HCT116 (cell line): ENCODE data around the gene RSAD1. TPM values are rescaled to one million over a fixed set of nuclear protein-coding genes. Genes with fewer than 3 reads are reported as not detected.

Experiments
- ATAC-seq: fragments of 200-7000 bp; cut with Tn5 transposase; 2 replicates; pipeline ENCODE4 v1.9.1; 2020; ENCODE audit warnings: mild to moderate bottlenecking, moderate library complexity
- BruUV-seq: library from RNA; stranded (reverse); fragments of 400-500 nt; replicated peaks from 2 replicates; lab custom pipeline; 2021; lab: Mats Ljungman, UMichigan
- CTCF ChIA-PET: fragments of 300-600 bp; sonication (Branson Sonifier 250); formaldehyde crosslinking; loops from one replicate; lab custom pipeline; 2021; ENCODE audit warnings: antibody characterized with exemption; lab: Charles Lee
- POLR2A ChIA-PET: fragments of 300-600, 350-600 bp; sonication (Branson Sonifier 250); formaldehyde crosslinking; loops from one replicate; lab custom pipeline; 2021; ENCODE audit warnings: antibody characterized with exemption; lab: Charles Lee
- RAD21 ChIA-PET, 2 experiments: fragments of 300-600 bp; sonication (Branson Sonifier 250); formaldehyde crosslinking; loops; one replicate each; lab custom pipeline; 2023; ENCODE audit warnings: low total read pairs in 2 of 2; ENCODE audit not compliant: uncharacterized antibody in 2 of 2, unreplicated experiment in 2 of 2, low non-redundant PET in 1 of 2; lab: Charles Lee
- DNase-seq: peaks from one replicate; pipeline ENCODE4 v3.0.0-alpha.2; 2010; ENCODE audit warnings: low read depth, low spot score
- H2AFZ ChIP-seq: fragments of 200-600 bp; shearing (Covaris generic), sonication (generic); 2 replicates; pipeline ENCODE4 v1.6.1; 2017; ENCODE audit warnings: low read depth, mixed run types, mixed read lengths, antibody characterized with exemption, low read length; ENCODE audit not compliant: poor library complexity, severe bottlenecking
- H3K27ac ChIP-seq: 2 replicates; pipeline ENCODE4 v1.5.1; 2012; ENCODE audit warnings: low read depth, low read length
- H3K27me3 ChIP-seq: fragments of 200-600 bp; sonication (generic); 2 replicates; pipeline ENCODE4 v1.6.1; 2016; ENCODE audit warnings: mixed run types, low read length, mixed read lengths; ENCODE audit not compliant: insufficient read depth
- H3K36me3 ChIP-seq, 2 experiments: fragments of 200-500 bp in 1 of 2; fragments of 200-600 bp in 1 of 2; sonication (Bioruptor generic) in 1 of 2; sonication (generic) in 1 of 2; 2 replicates each; pipeline versions ENCODE4 v1.5.1 to v1.6.1; 2014 to 2016; ENCODE audit warnings: low read length in 2 of 2, inconsistent platforms in 1 of 2, mixed read lengths in 1 of 2, mixed run types in 1 of 2; ENCODE audit not compliant: insufficient read depth in 2 of 2, control insufficient read depth in 1 of 2
- H3K4me1 ChIP-seq, 2 experiments: fragments of 200-600 bp in 1 of 2; sonication (generic) in 1 of 2; 2 replicates each; pipeline versions ENCODE4 v1.5.1 to v1.6.1; 2012 to 2017; ENCODE audit warnings: low read length in 2 of 2, inconsistent platforms in 1 of 2, mild to moderate bottlenecking in 1 of 2, mixed read lengths in 1 of 2, mixed run types in 1 of 2, moderate library complexity in 1 of 2; ENCODE audit not compliant: insufficient read depth in 2 of 2, control insufficient read depth in 1 of 2
- H3K4me2 ChIP-seq: fragments of 200-600 bp; sonication (generic); 2 replicates; pipeline ENCODE4 v1.6.1; 2017; ENCODE audit warnings: mixed run types, low read length, mixed read lengths
- H3K4me3 ChIP-seq, 2 experiments: fragments of 200-600 bp in 1 of 2; sonication (generic) in 1 of 2; replicated peaks in 1 of 2; 2 replicates each; pipeline ENCODE4 v1.5.1; 2011 to 2016; ENCODE audit warnings: low read length in 2 of 2, control low read depth in 1 of 2, low read depth in 1 of 2, mild to moderate bottlenecking in 1 of 2, mixed read lengths in 1 of 2, mixed run types in 1 of 2
- H3K79me2 ChIP-seq: fragments of 200-600 bp; sonication (generic); 2 replicates; pipeline ENCODE4 v1.6.1; 2017; ENCODE audit warnings: mild to moderate bottlenecking, mixed run types, low read length, moderate library complexity, mixed read lengths; ENCODE audit not compliant: insufficient read depth
- H3K9ac ChIP-seq: fragments of 200-600 bp; sonication (generic); 2 replicates; pipeline ENCODE4 v1.6.1; 2016; ENCODE audit warnings: low read length, mixed read lengths
- H3K9me2 ChIP-seq: fragments of 200-600 bp; sonication (generic), shearing (Covaris generic); 2 replicates; pipeline ENCODE4 v1.6.1; 2017; ENCODE audit warnings: mixed run types, mild to moderate bottlenecking, moderate library complexity; ENCODE audit not compliant: insufficient read depth
- H3K9me3 ChIP-seq, 2 experiments: fragments of 200-500 bp in 1 of 2; fragments of 200-600 bp in 1 of 2; sonication (Bioruptor generic) in 1 of 2; sonication (generic) in 1 of 2; 2 replicates each; pipeline ENCODE4 v1.6.1; 2014 to 2017; ENCODE audit warnings: low read length in 2 of 2, mixed read lengths in 2 of 2, inconsistent platforms in 1 of 2, low read depth in 1 of 2, mild to moderate bottlenecking in 1 of 2, mixed run types in 1 of 2, moderate library complexity in 1 of 2; ENCODE audit not compliant: control insufficient read depth in 1 of 2, insufficient read depth in 1 of 2
- H4K20me1 ChIP-seq: fragments of 200-600 bp; sonication (generic), shearing (Covaris generic); 2 replicates; pipeline ENCODE4 v1.6.1; 2017; ENCODE audit warnings: mixed run types, mild to moderate bottlenecking, moderate library complexity; ENCODE audit not compliant: insufficient read depth
- CBX3 ChIP-seq: IDR thresholded peaks from 2 replicates; pipeline ENCODE4 v1.6.1; 2012; ENCODE audit warnings: low read depth
- POLR2A ChIP-seq: IDR thresholded peaks from 2 replicates; pipeline ENCODE4 v1.7.0; 2011; ENCODE audit warnings: borderline replicate concordance; ENCODE audit not compliant: insufficient read depth, insufficient read length; ENCODE audit errors: extremely low read depth
- POLR2AphosphoS5 ChIP-seq: IDR thresholded peaks from 2 replicates; pipeline ENCODE4 v1.6.1; 2011; ENCODE audit warnings: mild to moderate bottlenecking, low read depth, low read length, moderate library complexity
- RAD21 ChIP-seq: IDR thresholded peaks from 2 replicates; pipeline ENCODE4 v1.6.1; 2012; ENCODE audit warnings: low read depth, mild to moderate bottlenecking
- SIN3A ChIP-seq: IDR thresholded peaks from 2 replicates; pipeline ENCODE4 v1.6.1; 2012; ENCODE audit warnings: low read depth
- SP1 ChIP-seq: IDR thresholded peaks from 2 replicates; pipeline ENCODE4 v1.6.1; 2012; ENCODE audit warnings: low read depth
- SRF ChIP-seq: IDR thresholded peaks from 2 replicates; pipeline ENCODE4 v1.6.1; 2012; ENCODE audit warnings: low read depth
- TCF7L2 ChIP-seq: IDR thresholded peaks from 2 replicates; pipeline ENCODE4 v1.7.0; 2011; ENCODE audit warnings: borderline replicate concordance, inconsistent platforms; ENCODE audit not compliant: insufficient read depth, insufficient read length; ENCODE audit errors: extremely low read depth
- ZNF274 ChIP-seq: fragments of 200-500 bp; sonication (Bioruptor generic); IDR thresholded peaks from 2 replicates; pipeline ENCODE4 v1.6.1; 2014; ENCODE audit warnings: mild to moderate bottlenecking, low read depth, low read length, inconsistent platforms
- intact Hi-C: fragments of 100-400 bp; cut with micrococcal nuclease; formaldehyde crosslinking; loops from 2 replicates; pipeline ENCODE4 v1.10.0; 2022
- total RNA-seq: library from RNA; stranded (reverse); gene quantifications from one replicate; pipeline ENCODE4 v1.2.1, GENCODE V29; 2021; ENCODE audit not compliant: unreplicated experiment
- TF ChIP-seq, protein P1 (sequence below): IDR thresholded peaks from 2 replicates; pipeline ENCODE4 v1.6.1; 2012
- TF ChIP-seq, protein P2 (sequence below): IDR thresholded peaks from 2 replicates; pipeline ENCODE4 v1.6.1; 2011; ENCODE audit warnings: mild to moderate bottlenecking, low read length, moderate library complexity; ENCODE audit not compliant: insufficient replicate concordance; ENCODE audit errors: extremely low read depth
- TF ChIP-seq, protein P3 (sequence below), 3 experiments: fragments of 200-600 bp in 1 of 3; sonication (generic) in 1 of 3; IDR thresholded peaks in 2 of 3; conservative IDR thresholded peaks in 1 of 3; 2 replicates each; pipeline ENCODE4 v1.5.1; 2012 to 2017; ENCODE audit warnings: low read depth in 2 of 3, low read length in 2 of 3, antibody characterized with exemption in 1 of 3, borderline replicate concordance in 1 of 3, control low read depth in 1 of 3, mild to moderate bottlenecking in 1 of 3, mixed read lengths in 1 of 3, mixed run types in 1 of 3, moderate library complexity in 1 of 3; ENCODE audit not compliant: insufficient read depth in 1 of 3

Gene RSAD1
- total RNA-seq, 1 experiment from 2014 or later = 82.7 TPM

- TF ChIP-seq, protein P1, sequence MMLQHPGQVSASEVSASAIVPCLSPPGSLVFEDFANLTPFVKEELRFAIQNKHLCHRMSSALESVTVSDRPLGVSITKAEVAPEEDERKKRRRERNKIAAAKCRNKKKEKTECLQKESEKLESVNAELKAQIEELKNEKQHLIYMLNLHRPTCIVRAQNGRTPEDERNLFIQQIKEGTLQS = no peak
- no peak for TF ChIP-seq TCF7L2
These were observed 42.9 kb downstream of the RSAD1 start (continued) for GRCh38 chr17:50521514-50521913.

GRCh38 chr17:50522766-50523165 is 44.1 kb downstream of the RSAD1 start:
- BruUV-seq = no TSS peak
- Histone ChIP-seq H3K4me1 (peaks cover 0 to 4% of the 10 kb centered on the region in 2 experiments; a peak in 1 of 4 replicates), H3K27ac (no peak overlapping the region), H3K4me3 (no peak overlapping the region), H3K27me3 (no peaks in the 10 kb centered on the region), H3K9me3 (no peaks in the 10 kb centered on the region), H3K36me3 (no peaks in the 10 kb centered on the region), H3K79me2 (no peaks in the 10 kb centered on the region), H2AFZ (no peak overlapping the region), H4K20me1 (no peaks in the 10 kb centered on the region), H3K9ac (no peak overlapping the region), H3K9me2 (no peaks in the 10 kb centered on the region), H3K4me2 (no peak overlapping the region)
- no peak for TF ChIP-seq ZNF274
- TF ChIP-seq SIN3A = no peak
- TF ChIP-seq POLR2A = no peak
- no peak for TF ChIP-seq CBX3
- CTCF ChIA-PET = no interaction called here
- intact Hi-C loops = no loop called here
- POLR2A ChIA-PET = no interaction called here
- ATAC-seq (no peak), DNase-seq (no peak)
- RAD21 ChIA-PET = no interaction called here

DNA sequence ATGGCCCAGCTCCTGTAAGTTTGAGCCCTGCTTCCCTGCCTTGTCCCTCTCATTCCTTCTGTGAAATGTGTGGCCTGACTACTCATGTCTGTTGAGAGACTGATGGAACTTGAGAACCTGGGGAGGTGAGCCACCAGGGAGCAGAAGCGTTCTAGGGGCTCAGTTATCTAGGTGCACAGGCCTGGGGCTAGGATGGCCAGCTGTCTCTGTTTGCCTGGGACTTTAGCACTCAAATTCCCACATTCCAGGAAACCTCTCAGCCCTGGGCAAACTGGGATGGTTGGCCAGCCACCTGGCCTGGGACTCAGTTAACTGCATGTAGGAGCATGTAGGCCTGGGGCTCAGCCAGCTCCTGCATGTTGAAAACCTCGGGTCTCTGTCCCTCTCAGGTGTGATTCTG is 44.5 kb downstream of the RSAD1 start:
- intact Hi-C loops = no loop called here
- no peak overlapping the region for H3K27ac ChIP-seq
- H3K9ac ChIP-seq = no peak overlapping the region
- no peak overlapping the region for H3K4me3 ChIP-seq
- H4K20me1 ChIP-seq = no peaks in the 10 kb centered on the region
- POLR2A ChIA-PET = no interaction called here
- H3K4me2 ChIP-seq = no peak overlapping the region
- H3K9me3 ChIP-seq = no peaks in the 10 kb centered on the region
- BruUV-seq = no TSS peak
- H3K79me2 ChIP-seq = no peaks in the 10 kb centered on the region
- RAD21 ChIA-PET = no interaction called here
- H3K9me2 ChIP-seq = no peaks in the 10 kb centered on the region
- no peaks in the 10 kb centered on the region; a peak in 1 of 4 replicates for H3K4me1 ChIP-seq
- CTCF ChIA-PET = no interaction called here
- H2AFZ ChIP-seq = no peak overlapping the region
- H3K36me3 ChIP-seq = no peaks in the 10 kb centered on the region
- no peak; the same call in 1 of the 2 replicates for ATAC-seq
- no peak for DNase-seq
- H3K27me3 ChIP-seq = no peaks in the 10 kb centered on the region
- TF ChIP-seq POLR2A = no peak
- TF ChIP-seq SIN3A = no peak
- no peak for TF ChIP-seq SP1
- TF ChIP-seq SRF = no peak
- TF ChIP-seq TCF7L2 = no peak
- TF ChIP-seq, protein P2, sequence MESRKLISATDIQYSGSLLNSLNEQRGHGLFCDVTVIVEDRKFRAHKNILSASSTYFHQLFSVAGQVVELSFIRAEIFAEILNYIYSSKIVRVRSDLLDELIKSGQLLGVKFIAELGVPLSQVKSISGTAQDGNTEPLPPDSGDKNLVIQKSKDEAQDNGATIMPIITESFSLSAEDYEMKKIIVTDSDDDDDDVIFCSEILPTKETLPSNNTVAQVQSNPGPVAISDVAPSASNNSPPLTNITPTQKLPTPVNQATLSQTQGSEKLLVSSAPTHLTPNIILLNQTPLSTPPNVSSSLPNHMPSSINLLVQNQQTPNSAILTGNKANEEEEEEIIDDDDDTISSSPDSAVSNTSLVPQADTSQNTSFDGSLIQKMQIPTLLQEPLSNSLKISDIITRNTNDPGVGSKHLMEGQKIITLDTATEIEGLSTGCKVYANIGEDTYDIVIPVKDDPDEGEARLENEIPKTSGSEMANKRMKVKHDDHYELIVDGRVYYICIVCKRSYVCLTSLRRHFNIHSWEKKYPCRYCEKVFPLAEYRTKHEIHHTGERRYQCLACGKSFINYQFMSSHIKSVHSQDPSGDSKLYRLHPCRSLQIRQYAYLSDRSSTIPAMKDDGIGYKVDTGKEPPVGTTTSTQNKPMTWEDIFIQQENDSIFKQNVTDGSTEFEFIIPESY = no peak
- TF ChIP-seq, protein P1 = no peak
- TF ChIP-seq RAD21 = no peak
- TF ChIP-seq, protein P3, sequence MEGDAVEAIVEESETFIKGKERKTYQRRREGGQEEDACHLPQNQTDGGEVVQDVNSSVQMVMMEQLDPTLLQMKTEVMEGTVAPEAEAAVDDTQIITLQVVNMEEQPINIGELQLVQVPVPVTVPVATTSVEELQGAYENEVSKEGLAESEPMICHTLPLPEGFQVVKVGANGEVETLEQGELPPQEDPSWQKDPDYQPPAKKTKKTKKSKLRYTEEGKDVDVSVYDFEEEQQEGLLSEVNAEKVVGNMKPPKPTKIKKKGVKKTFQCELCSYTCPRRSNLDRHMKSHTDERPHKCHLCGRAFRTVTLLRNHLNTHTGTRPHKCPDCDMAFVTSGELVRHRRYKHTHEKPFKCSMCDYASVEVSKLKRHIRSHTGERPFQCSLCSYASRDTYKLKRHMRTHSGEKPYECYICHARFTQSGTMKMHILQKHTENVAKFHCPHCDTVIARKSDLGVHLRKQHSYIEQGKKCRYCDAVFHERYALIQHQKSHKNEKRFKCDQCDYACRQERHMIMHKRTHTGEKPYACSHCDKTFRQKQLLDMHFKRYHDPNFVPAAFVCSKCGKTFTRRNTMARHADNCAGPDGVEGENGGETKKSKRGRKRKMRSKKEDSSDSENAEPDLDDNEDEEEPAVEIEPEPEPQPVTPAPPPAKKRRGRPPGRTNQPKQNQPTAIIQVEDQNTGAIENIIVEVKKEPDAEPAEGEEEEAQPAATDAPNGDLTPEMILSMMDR (IDR thresholded peaks at IDR 0.05 in 2 of 3, conservative IDR thresholded peaks at IDR 0.05 in 1 of 3; ENCODE audit: borderline replicate concordance in 1 of 3, insufficient read depth in 1 of 3, low read depth in 2 of 3, low read length in 2 of 3) = no peak
- no peak for TF ChIP-seq POLR2AphosphoS5
- no peak for TF ChIP-seq ZNF274
